Fibroblast of pulmonary artery (primary cell): ENCODE results near the gene GNAI3.

Experiments
- DNase-seq: peaks from one replicate; pipeline ENCODE4 v3.0.0-alpha.2; 2010; ENCODE audit warnings: low read depth
- H3K4me3 ChIP-seq: replicated peaks from 2 replicates; pipeline ENCODE4 v1.5.1; 2011; ENCODE audit warnings: low read depth, mild to moderate bottlenecking, control low read depth, low read length, moderate library complexity
- CTCF ChIP-seq: IDR thresholded peaks from 2 replicates; pipeline ENCODE4 v1.5.1; 2011; ENCODE audit warnings: mild to moderate bottlenecking, control low read depth, low read length, inconsistent platforms; ENCODE audit errors: missing control alignments

The GNAI3 gene

GRCh38 chr1:109619576-109620400, 71.4 kb downstream of the GNAI3 start, which contains the start of the genes AMPD2 and GNAT2:
AMPD2 (plus strand) TSS chr1:109619837; CDS start chr1:109621176, 1,339 bp downstream.
GNAT2 (minus strand) TSS chr1:109619616; CDS start chr1:109612870, 6,746 bp downstream.
- no peak for TF ChIP-seq CTCF
- peak within 1 kb of the TSS; percentile 99 for H3K4me3 ChIP-seq

GRCh38 chr1:109620401-109620791, 72.0 kb downstream of the GNAI3 start:
- no peak for TF ChIP-seq CTCF
- H3K4me3 ChIP-seq = peak overlapping the region; percentile 99
- peak; percentile 65 for DNase-seq

More at GRCh38 chr1:109619576-109620400, 71.4 kb downstream of the GNAI3 start, which contains the start of the genes AMPD2 and GNAT2:
- peak; percentile 89 for DNase-seq

- peak overlapping the region; percentile 99 for H3K4me3 ChIP-seq
- TF ChIP-seq CTCF = no peak
- peak; percentile 96 for DNase-seq
Measured at GRCh38 chr1:109620841-109621286, 72.4 kb downstream of the GNAI3 start.

GRCh38 chr1:109621379-109622136, 73.1 kb downstream of the GNAI3 start:
- DNase-seq = no peak
- peak overlapping the region; percentile 99 for H3K4me3 ChIP-seq
- no peak for TF ChIP-seq CTCF

GRCh38 chr1:109622137-109622892, 73.9 kb downstream of the GNAI3 start:
- no peak for DNase-seq
- no peak for TF ChIP-seq CTCF
- H3K4me3 ChIP-seq = peak overlapping the region; percentile 99

GRCh38 chr1:109622895-109623294, 74.5 kb downstream of the GNAI3 start:
- TF ChIP-seq CTCF = no peak
- H3K4me3 ChIP-seq = no peak overlapping the region
- no peak for DNase-seq
